HG02759 (cell line): ENCODE results near the gene BTC.
"Not testable (repeated sequence)": the region's sequence is repeated elsewhere in the genome, so short reads cannot be mapped to it uniquely, and the experiment has no call there.

Source experiments
- ATAC-seq: cut with Tn5 transposase; IDR thresholded peaks from one replicate; pipeline ENCODE4 v1.9.1; 2021; ENCODE audit warnings: mild to moderate bottlenecking, moderate library complexity; ENCODE audit not compliant: unreplicated experiment

Gene BTC

DNA sequence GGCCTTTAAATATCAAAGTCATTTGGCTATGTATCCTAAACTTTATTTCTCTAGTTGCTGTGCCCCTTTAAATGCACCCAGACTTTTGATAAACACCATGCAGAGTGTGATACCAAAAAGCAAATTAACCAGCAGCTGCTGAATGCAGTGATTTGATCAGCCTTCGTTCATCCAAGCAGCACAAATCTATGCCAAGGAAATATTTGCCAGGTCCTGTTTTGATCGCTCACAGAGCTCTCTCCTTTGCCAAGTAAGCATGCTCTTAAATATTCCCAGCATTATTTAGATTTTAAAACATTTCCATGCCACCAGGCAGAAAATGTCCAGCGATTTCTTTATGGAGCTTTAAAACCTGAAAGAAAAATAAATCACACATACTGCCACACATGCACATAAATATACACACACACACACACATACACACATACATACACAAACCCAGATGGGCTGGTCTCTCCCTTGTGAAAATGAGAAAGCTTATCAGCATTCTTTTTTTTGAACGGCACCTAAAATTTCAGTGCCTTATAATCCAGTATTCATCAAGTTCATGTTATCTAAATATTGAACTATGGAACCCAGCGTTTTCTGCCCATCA, 35.7 kb downstream of the BTC start:
- ATAC-seq, result no peak

DNA sequence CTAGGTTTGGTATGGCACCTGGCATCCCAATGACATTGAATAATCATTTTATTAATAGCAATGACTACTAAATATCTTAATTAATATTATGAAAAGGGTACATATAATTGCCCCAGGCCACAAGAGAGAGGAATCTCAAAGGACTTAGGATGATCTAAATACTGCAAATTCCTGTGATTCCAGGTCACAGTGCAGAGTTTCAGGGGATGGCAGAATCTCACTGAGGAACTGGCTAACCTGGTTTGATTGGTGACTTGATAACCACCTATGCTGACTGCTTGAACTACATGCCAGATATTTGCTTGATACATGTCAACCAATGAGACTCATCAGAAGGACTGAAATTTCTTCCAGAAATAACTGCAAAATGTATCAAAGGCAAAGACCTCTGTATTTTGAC, 37.2 kb downstream of the BTC start:
- no peak for ATAC-seq

DNA sequence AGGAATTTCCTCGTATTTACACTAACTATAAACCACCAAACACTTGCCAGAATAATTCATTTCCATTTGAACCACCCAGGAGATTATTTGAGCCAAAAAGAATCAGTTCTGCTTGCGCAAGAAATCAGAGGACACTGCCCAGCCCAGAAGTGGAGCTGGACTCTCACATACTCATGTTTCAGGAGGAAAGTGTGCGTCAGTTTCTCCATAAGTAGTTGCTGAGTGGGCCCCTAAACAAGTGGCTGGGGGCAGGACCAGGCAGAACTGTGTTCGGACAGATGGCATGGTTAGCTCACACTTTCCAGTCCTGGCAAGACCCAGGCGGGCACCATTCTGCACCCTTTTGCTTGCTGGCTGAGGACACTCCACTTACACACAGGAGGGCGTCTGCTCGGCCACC, 38.8 kb downstream of the BTC start:
- ATAC-seq, result no peak

DNA sequence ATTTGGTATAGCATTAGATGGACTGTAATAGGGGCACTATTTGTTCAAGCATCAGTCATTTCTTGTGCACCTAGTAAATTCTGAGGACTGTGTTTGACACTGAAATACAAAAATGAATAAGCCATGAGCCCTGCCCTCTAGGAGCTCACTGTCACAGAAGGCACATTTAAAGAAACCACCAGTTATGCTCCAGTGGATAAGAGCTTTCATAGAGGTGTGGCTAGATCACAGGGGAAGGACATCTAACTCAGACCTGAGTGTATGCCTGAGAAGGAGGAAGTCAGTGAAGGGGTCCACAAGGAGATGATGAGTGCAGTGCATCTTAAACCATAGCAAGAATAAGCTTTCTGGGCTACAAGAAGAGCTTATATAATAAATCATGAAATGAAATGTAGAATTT, 40.1 kb downstream of the BTC start:
- peak; percentile 88 for ATAC-seq

DNA sequence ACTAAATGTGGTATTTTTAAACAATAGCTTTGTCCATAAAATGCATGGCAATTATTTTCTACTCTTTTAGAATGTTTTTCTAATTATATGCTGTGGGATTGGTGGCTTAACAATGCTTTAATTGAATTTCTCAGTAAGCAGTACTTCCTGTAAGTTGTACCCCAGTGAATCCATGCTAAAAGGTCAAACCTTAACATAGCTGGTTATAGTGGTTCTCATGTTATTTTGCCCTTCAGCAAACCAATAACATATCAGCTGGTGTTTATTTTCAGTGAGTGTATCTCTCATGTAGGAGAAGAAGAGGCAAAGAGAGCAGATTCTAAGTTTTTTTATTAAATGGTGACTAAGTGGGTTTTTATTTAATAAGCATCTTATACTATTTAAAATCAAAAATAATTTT, 41.5 kb downstream of the BTC start:
- no peak for ATAC-seq

DNA sequence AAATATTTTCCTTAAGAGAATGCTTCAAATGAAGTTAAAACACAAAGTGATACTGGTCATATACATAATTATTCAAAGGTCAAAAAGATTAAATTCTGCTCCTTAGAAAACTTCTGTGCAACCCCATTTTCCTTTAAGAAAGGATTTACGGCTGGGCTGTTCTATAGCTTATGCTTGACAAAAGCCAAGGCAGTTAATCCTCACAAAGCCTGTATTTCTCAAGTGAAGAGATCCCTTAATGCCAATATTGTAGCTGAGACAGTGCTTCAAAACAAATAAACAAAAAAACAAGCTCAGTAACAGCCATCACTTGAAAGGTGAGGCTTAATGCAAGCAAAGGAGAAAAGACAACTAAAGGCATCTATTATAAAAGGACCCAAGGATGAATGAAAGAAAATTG, 42.5 kb downstream of the BTC start:
- no peak for ATAC-seq

DNA sequence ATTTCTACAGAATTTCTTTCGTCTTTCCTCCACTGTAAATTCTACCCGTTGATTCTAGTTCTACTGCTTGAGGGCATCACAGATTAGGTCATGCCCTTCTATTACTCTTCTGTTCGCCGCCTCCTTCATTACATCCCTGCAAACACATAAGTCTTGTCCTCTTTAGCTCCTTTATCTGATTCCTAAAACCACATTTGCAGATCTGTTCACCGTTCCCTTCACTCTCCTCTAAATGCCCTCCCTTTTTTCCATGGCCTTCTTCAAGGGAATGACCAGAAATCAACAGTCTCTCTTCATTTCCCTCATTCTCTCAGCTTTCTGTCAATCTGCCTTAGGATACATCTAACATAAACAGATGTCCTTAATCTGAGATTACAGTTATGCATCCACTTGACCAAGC, 43.1 kb downstream of the BTC start:
- no peak for ATAC-seq

DNA sequence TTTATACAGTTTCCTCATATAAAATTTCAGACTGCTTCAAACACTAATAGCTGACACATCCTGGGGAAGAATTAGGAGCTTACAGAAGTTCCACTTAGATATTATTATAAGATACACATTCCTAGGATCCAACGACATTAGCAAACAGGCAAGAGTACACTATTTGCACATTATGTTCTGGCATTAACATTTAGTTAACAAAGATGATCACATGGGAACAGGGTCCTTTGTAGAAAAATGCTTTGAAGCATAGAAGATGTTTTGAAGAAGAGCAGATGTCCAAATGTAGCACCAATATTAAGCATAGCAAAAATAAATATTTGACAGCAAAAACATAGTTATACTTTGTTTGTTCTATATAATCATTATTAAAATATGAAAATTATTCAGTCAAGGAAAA, 52.1 kb downstream of the BTC start:
- no peak for ATAC-seq

DNA sequence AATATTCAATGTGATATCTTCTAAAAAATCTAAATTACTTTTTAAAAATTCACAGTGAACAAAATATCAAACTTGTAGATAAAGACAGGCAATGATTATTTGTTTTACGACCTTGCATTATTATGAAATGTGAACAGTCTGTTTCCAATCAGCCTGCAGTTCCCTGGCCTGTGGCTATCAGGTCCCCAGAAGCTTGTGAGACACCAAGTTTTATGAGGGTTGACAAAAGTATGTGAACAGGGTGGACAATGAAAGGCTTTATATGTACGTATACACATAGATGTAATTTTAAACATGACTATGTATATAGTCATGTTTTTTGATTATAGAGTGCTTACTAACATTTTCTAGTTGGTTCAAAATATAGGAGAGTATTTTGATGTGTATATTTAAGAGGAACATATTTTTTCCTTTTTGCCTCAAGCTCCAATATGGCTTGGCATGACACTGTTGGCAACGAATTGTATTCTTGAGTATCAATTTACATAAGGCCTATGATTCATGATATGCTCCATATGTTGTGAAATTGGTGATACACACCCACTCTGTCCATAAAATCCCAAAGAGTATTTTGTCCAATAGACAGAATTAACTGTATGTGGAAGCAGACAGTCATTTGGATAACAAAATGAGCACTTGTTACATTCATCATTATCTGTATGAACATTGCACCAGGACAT, 55.7 kb downstream of the BTC start:
- no peak for ATAC-seq

DNA sequence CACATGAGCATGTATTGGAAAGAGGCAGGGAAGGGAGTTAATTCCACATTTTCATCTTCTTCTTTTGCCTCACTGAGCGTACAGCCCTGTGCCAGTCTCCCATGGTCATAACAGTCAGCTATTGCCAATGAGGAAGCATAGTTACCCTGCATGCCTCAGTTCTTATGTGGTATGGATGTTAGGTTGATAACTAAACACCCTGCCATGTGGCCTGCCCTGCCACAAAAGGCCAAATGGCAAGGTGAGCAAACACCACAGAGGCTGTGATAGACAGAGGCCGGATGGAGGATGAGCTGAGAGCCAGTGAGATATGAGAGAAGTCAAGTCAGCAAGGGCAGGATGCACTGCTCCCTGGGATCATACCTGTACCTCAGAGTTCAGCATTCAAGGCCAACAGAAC, 59.3 kb downstream of the BTC start:
- ATAC-seq, result no peak

DNA sequence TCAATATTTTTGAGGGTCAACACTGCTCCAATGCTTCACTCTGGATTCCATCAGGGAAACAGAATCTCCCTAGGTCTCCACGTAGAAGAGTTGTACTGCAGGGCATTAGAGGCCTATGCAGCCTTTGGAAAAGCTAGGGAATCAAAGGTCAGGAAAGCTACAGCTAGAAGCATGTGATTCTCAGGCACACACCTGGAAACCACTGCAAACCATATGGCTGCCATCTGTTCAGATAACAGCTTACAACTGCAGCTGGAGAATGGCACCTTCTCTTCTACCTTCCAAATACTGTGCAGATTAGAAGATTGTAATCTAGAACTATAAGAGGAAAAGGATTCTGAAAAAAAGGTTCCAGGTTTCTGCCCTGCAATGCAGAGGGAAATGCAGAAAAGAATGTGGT, 60.6 kb downstream of the BTC start:
- no peak for ATAC-seq

DNA sequence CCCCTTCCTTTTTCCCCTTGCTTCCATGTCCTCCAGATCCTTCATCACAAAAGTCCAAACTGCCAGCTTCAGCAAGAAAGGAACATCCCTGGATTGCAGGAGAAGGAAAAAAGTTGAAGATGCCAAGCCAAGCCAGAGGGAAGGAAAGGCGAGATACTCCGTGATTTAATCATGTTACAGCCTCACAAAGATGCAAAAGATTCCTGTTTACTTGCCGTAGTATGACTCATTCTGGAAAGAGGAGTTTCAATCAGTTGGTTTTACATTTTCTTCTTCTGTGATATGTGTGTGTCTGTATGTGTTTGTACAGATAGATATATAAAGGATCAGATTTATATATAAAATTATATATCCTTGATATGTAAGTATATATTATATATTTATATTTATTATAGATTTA, 69.3 kb downstream of the BTC start:
- no peak for ATAC-seq

DNA sequence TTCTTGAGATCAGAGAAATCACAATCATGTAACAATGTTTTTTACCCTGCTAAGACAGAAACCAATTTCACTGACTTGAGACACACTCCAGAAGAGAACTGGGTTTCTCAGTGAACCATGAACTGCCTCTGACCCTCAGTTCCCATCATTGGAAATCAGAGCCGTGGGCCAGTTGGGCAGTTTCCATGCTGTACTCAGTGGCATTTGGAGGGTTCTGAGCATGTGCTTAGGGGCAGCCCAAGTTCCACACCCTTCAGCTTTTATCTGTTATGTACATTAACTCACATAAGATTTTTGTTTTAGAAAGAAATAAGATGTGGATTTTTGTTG, 77.9 kb downstream of the BTC start:
- no peak for ATAC-seq

DNA sequence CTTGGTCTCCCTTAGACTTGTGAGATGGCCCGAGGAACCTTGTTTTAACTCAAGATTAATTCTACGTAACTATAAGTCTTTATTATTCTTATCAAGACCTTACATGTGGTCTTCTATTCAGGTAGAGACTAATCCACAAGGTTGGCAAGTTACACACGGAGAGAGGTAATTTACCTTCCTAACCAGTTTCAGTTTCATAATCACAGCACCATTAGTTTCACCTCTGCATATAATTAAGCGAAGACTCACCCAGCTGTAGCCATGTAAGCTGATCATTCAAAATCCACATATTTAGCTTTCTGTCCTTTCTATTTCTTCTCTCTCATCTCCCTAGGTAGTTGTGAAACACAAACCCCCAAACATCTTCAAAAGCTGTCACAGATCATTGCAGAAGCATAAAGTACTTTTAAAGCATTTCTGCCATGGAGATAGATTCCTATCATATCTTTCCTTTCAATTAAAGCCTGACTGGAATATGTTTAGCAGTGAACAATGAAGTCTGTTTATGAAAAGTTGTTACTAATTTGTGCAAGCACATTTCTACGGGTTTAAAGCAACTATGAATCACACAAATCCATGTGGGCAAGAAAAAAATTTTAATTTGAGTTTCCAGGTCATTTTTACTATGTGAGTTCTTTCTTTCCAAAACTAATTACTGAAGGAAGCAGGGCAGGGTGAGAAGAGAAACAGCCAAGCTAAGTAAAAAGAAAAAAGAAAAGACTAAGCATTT, 78.5 kb downstream of the BTC start:
- ATAC-seq, result no peak

DNA sequence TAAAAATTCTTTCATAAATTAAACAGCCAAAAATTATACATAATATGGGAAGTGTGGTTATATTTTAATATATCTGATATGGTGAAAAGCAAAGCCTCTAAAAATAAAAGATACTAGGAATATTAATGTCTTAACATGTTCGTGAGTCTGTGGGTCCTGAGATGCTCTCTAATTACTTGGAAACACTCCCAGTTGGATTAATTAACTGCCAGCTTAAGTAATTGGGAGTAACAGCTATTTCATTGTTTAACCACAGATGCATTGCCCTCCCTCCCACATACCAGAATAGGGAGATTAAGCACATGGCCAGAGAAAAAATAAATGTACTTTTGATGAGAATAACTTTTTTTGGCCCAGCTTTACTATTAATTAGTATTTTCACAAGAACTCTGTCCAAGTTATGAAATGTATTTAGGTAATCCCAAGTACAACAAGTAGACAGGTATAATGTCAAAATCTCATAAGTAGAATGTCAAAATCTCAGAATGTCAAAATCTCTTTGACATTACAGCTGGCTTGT, 79.7 kb downstream of the BTC start:
- no peak for ATAC-seq

DNA sequence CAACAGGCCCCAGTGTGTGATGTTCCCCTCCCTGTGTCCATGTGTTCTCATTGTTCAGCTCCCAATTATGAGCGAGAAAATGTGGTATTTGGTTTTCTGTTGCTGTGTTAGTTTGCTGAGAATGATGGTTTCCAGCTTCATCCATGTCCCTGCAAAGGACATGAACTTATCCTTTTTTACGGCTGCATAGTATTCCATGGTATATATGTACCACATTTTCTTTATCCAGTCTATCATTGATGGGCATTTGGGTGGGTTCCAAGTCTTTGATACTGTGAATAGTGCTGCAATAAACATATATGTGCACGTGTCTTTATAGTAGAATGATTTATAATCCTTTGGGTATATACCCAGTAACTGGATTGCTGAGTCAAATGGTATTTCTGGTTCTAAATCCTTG, 86.2 kb downstream of the BTC start:
- ATAC-seq, result not testable (repeated sequence)
